ENCODE measurements around the gene RPTOR.

RPTOR gene

DNA sequence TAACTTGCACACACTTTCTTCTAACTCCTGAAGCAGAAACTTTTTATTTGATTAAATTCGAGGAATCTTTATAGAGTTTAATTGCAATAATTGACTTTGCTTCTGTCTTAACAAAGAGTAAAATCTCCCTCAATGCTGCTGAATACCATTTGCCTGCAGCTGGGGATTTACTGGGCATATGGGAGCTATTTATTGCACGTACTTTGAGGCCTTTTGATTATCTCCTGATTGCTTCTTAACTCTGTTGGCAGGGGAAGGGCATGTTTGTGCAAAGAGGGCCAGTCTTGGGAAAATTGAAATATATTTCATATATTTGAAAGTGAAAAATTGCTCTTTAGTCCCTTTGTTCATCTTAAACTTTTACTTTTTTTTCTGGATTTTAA is 290.2 kb downstream of the RPTOR start:
- no peaks in the 10 kb centered on the region for H3K27me3 ChIP-seq (replicated peaks; ENCODE audit: control insufficient read depth, insufficient read depth, low read length)
- DNase-seq (ENCODE audit: low read depth) = no peak
- H3K9ac ChIP-seq (ENCODE audit: low read length) = peak overlapping the region; percentile 86
- peaks cover 4% of the 10 kb centered on the region for H3K36me3 ChIP-seq (ENCODE audit: control insufficient read depth, insufficient read depth, low read length, severe bottlenecking)
- peak overlapping the region; percentile 82 for H3K4me3 ChIP-seq (ENCODE audit: low read length)
- peaks cover 25% of the 10 kb centered on the region for H3K4me1 ChIP-seq (ENCODE audit: control insufficient read depth, insufficient read depth, low read length)
- H3K9me3 ChIP-seq (ENCODE audit: control insufficient read depth, low read length) = no peaks in the 10 kb centered on the region

DNA sequence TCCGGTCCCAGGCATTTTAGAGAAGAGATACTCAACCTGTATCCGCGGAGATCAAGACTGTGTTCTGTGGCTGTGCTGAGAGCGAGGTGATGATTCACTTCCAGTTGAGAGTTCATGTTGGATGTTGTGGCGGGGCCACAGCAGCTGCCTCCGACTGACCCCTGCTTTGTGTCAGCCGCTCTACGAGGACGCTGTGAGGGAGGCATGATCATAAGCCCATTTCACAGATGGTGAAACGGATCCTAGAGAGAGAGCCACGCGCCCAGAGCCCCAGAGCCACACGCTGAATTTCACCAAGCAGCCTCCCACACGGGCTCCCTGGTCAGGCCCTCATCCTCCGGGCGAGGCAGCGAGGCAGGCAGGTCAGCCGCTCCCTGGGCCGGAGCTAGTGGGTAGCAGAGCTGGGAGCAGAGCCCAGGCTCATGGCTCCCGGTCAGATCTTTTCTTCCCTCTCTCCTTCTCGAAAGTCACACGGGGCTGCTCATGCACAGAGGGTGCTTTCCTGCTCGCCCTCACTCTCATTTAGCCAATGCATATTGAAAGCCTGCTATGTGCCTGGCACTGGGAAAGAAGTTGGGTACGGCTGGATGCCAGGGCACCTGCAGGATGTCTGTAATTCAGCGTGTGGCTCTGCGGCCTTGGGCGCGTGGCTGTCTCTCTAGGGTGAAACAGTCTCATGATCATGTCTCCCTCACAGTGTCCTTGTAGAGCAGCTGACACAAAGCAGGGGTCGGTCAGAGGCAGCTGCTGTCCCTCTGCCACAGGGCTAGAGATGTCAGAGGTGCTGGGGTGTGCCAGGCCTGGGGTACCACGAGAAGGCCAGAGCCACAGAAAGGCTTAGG is 291.4 kb downstream of the RPTOR start:
- Histone ChIP-seq H3K4me1 (ENCODE audit: control insufficient read depth, insufficient read depth, low read length) (peaks cover 25% of the 10 kb centered on the region), H3K4me3 (ENCODE audit: low read length) (no peak overlapping the region), H3K9ac (ENCODE audit: low read length) (no peak overlapping the region), H3K27me3 (replicated peaks; ENCODE audit: control insufficient read depth, insufficient read depth, low read length) (no peaks in the 10 kb centered on the region), H3K36me3 (ENCODE audit: control insufficient read depth, insufficient read depth, low read length, severe bottlenecking) (peaks cover 4% of the 10 kb centered on the region), H3K9me3 (ENCODE audit: control insufficient read depth, low read length) (no peaks in the 10 kb centered on the region)
- DNase-seq (ENCODE audit: low read depth) = no peak

DNA sequence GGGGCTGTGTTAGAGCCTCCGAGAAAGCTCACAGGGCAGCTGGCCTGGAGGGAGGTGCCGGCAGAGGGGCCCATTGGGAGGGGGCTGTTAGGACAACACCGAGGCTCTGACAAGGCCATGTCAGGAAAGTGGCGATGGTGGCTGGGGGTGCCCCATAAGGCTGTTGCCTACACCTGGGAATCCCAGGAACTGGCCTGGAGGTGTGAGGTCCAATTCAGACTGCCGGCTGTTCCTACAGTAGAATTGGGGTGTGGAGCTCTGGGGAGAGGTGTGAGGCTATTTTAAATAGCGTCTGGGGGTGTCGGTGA is 292.0 kb downstream of the RPTOR start:
- Histone ChIP-seq H3K4me1 (ENCODE audit: control insufficient read depth, insufficient read depth, low read length) (peaks cover 25% of the 10 kb centered on the region), H3K36me3 (ENCODE audit: control insufficient read depth, insufficient read depth, low read length, severe bottlenecking) (peaks cover 4% of the 10 kb centered on the region), H3K4me3 (ENCODE audit: low read length) (no peak overlapping the region), H3K9me3 (ENCODE audit: control insufficient read depth, low read length) (no peaks in the 10 kb centered on the region), H3K27me3 (replicated peaks; ENCODE audit: control insufficient read depth, insufficient read depth, low read length) (no peaks in the 10 kb centered on the region), H3K9ac (ENCODE audit: low read length) (no peak overlapping the region)
- DNase-seq (ENCODE audit: low read depth) = no peak

DNA sequence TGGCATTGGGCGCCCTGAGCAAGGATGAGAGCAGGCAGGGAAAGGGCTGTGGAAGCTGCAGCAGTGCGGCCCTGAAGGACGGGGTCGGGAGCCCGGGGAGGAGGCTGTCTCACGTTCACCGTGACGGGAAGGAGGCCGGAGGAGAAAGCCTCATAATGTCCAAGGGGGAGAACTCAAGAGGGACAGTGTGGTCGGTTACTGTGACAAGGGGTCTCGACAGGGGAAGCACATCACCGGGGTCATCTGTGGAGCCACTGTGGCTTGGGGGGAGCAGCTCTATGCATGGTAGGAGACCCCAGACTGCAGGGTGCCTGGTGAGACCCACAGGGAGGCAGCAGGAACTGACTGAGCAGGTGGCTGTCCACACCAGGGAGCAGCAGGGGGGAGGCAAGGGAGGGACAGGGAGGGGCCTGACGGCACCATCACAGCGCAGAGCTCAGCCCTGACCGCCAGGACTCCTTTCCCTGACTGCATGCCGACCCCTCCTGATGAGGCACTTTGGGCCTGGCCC is 292.4 kb downstream of the RPTOR start:
- no peaks in the 10 kb centered on the region for H3K27me3 ChIP-seq (replicated peaks; ENCODE audit: control insufficient read depth, insufficient read depth, low read length)
- no peak overlapping the region for H3K9ac ChIP-seq (ENCODE audit: low read length)
- no peak for DNase-seq (ENCODE audit: low read depth)
- peaks cover 25% of the 10 kb centered on the region for H3K4me1 ChIP-seq (ENCODE audit: control insufficient read depth, insufficient read depth, low read length)
- H3K4me3 ChIP-seq (ENCODE audit: low read length) = no peak overlapping the region
- H3K36me3 ChIP-seq (ENCODE audit: control insufficient read depth, insufficient read depth, low read length, severe bottlenecking) = peaks cover 4% of the 10 kb centered on the region
- H3K9me3 ChIP-seq (ENCODE audit: control insufficient read depth, low read length) = no peaks in the 10 kb centered on the region

DNA sequence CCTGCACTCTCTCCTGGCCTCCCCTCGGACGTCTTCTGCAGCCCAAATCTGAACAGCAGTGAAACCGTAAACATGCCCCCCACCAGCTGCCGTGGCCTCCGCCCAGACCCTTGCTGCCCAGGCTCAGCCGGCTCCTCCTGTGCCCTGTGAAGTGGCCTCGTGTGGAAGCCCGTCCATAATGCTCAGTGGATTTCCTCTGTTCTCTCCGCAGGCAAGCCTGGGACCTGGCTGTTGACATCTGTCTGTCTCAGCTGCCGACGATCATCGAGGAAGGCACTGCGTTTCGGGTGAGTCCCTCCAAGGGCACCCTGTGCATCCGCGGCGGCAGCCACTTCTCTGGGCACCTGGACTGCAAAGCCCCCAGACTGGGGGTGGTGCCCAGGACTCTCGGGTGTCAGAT is 293.1 kb downstream of the RPTOR start:
- Histone ChIP-seq H3K9me3 (ENCODE audit: control insufficient read depth, low read length) (no peaks in the 10 kb centered on the region), H3K9ac (ENCODE audit: low read length) (no peak overlapping the region), H3K4me1 (ENCODE audit: control insufficient read depth, insufficient read depth, low read length) (peaks cover 20% of the 10 kb centered on the region), H3K27me3 (replicated peaks; ENCODE audit: control insufficient read depth, insufficient read depth, low read length) (no peaks in the 10 kb centered on the region), H3K4me3 (ENCODE audit: low read length) (no peak overlapping the region), H3K36me3 (ENCODE audit: control insufficient read depth, insufficient read depth, low read length, severe bottlenecking) (peaks cover 7% of the 10 kb centered on the region)
- DNase-seq (ENCODE audit: low read depth) = no peak

DNA sequence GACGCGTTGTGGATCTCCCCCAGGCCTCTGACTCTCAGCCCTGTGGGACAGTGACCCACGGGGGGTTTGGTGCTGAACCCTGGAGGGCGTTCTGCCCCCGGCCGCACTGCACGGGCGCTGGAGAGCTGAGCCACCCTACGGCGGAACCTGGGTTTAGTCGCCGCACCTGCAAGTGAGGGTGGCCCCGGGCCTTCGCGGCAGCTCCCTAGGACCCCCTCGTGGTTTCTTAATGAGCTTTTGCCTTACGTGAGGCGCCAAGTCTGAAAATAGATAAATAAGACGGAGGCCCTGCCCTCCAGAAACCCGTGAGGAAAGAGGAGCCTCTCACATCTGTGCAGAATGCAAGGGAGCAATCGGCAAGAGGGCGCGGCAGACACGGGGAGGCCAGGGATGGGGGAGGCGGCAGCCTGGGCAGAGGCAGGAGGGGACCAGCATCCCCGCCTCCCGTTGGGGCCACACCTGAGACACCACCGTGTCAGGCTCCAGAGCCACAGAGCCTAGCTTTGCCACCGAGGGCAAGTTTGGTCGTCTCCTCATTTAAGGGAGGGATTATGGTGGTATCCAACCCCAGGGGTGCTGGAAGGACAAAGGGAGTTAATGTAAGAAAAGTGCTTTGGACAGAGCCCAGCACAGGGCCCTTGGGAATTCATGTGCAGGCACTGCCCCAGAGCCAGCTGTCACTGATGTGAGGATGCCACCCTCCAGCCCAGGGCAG is 293.8 kb downstream of the RPTOR start:
- no peaks in the 10 kb centered on the region for H3K9me3 ChIP-seq (ENCODE audit: control insufficient read depth, low read length)
- H3K27me3 ChIP-seq (replicated peaks; ENCODE audit: control insufficient read depth, insufficient read depth, low read length) = no peaks in the 10 kb centered on the region
- peaks cover 11% of the 10 kb centered on the region for H3K36me3 ChIP-seq (ENCODE audit: control insufficient read depth, insufficient read depth, low read length, severe bottlenecking)
- H3K9ac ChIP-seq (ENCODE audit: low read length) = no peak overlapping the region
- H3K4me3 ChIP-seq (ENCODE audit: low read length) = no peak overlapping the region
- H3K4me1 ChIP-seq (ENCODE audit: control insufficient read depth, insufficient read depth, low read length) = peaks cover 16% of the 10 kb centered on the region
- no peak for DNase-seq (ENCODE audit: low read depth)

DNA sequence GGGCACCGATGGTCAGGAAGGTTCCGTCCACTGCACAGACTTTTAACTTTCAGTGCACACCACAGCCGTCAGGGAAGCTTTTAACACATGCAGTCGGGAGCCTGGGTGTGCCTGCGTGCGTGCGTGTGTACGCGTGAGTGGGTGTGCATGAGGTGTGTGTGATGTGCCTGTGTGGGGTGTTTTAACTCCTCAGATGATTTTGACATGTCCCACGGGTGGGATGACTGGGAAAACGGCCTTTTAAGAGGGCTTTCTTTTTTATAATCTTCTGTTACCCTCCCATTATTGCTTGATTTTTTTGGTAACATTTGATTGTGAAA is 294.3 kb downstream of the RPTOR start:
- no peak overlapping the region for H3K4me3 ChIP-seq (ENCODE audit: low read length)
- no peaks in the 10 kb centered on the region for H3K27me3 ChIP-seq (replicated peaks; ENCODE audit: control insufficient read depth, insufficient read depth, low read length)
- H3K9ac ChIP-seq (ENCODE audit: low read length) = no peak overlapping the region
- peaks cover 11% of the 10 kb centered on the region for H3K4me1 ChIP-seq (ENCODE audit: control insufficient read depth, insufficient read depth, low read length)
- H3K9me3 ChIP-seq (ENCODE audit: control insufficient read depth, low read length) = no peaks in the 10 kb centered on the region
- DNase-seq (ENCODE audit: low read depth) = no peak
- peaks cover 11% of the 10 kb centered on the region for H3K36me3 ChIP-seq (ENCODE audit: control insufficient read depth, insufficient read depth, low read length, severe bottlenecking)

DNA sequence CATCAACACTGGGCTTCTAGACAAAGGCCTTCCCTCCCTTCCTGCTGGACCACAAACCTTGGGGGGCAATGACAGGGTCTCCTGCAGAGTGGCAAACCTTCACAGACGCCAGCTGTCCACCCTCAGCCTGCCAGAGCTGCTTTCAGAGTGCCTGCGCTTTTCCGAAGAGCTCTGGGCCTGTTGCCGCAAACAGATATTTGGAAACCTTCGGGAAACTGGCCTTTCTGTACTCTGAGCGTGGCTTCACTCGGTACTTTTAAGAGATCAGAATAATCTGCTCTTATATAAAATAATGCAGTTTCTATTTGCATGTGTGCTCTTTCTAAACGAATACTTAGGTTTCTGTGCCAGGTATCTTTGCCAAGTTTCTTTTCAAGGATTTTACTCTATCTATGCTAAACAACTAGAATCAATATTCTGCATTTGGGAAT is 294.9 kb downstream of the RPTOR start:
- Histone ChIP-seq H3K9ac (ENCODE audit: low read length) (no peak overlapping the region), H3K9me3 (ENCODE audit: control insufficient read depth, low read length) (no peaks in the 10 kb centered on the region), H3K4me1 (ENCODE audit: control insufficient read depth, insufficient read depth, low read length) (peaks cover 6% of the 10 kb centered on the region), H3K36me3 (ENCODE audit: control insufficient read depth, insufficient read depth, low read length, severe bottlenecking) (peaks cover 11% of the 10 kb centered on the region), H3K27me3 (replicated peaks; ENCODE audit: control insufficient read depth, insufficient read depth, low read length) (no peaks in the 10 kb centered on the region), H3K4me3 (ENCODE audit: low read length) (no peak overlapping the region)
- no peak for DNase-seq (ENCODE audit: low read depth)

DNA sequence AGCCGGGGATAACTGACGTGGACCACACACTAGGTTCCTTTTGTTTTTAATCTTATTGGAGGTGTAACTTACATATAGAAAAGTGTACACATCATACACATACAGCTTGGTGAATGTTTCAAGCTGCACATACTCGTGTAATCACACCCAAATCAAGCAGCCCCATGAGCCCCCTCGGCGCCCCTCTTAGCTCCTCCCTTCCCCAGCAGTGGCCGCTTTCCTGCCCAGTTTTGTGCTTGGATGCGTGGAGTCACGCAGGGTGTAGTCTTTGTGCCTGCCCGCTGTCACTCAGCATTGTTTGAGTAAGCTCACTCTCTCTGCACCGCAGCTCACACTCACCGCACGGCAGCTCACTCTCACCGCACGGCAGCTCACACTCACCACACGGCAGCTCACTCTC is 295.3 kb downstream of the RPTOR start:
- Histone ChIP-seq H3K4me1 (ENCODE audit: control insufficient read depth, insufficient read depth, low read length) (peaks cover 1% of the 10 kb centered on the region), H3K9me3 (ENCODE audit: control insufficient read depth, low read length) (no peaks in the 10 kb centered on the region), H3K27me3 (replicated peaks; ENCODE audit: control insufficient read depth, insufficient read depth, low read length) (no peaks in the 10 kb centered on the region), H3K4me3 (ENCODE audit: low read length) (no peak overlapping the region), H3K9ac (ENCODE audit: low read length) (no peak overlapping the region), H3K36me3 (ENCODE audit: control insufficient read depth, insufficient read depth, low read length, severe bottlenecking) (peaks cover 11% of the 10 kb centered on the region)
- no peak for DNase-seq (ENCODE audit: low read depth)

DNA sequence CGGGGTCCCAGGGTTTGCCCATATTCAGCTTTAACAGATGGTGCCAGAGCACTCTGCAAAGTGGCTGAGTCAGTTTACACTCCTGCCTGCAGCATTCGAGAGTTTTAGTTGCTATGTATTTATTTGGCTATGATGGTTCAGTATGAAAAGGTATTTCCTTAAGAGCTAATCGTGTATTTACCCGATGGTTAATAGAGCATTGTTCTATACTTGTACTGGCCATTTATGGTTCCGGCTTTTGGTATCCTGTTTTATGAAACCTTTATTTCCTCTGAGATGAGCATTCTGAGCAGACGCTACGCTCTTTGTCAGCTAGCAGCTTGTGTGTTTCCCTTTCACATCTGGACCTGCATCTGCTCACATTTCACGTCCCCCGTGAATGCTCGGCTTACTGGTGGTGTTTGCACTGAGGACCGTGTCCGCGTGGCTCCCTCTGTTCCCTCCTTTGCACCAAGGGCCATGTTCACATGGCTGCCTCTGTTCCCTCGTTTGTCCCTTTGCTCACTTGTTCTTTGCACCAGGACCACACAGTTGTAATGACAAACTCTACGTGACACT is 297.9 kb downstream of the RPTOR start:
- Histone ChIP-seq H3K4me3 (ENCODE audit: low read length) (no peak overlapping the region), H3K9ac (ENCODE audit: low read length) (no peak overlapping the region), H3K27me3 (replicated peaks; ENCODE audit: control insufficient read depth, insufficient read depth, low read length) (no peaks in the 10 kb centered on the region), H3K4me1 (ENCODE audit: control insufficient read depth, insufficient read depth, low read length) (no peaks in the 10 kb centered on the region), H3K9me3 (ENCODE audit: control insufficient read depth, low read length) (no peaks in the 10 kb centered on the region), H3K36me3 (ENCODE audit: control insufficient read depth, insufficient read depth, low read length, severe bottlenecking) (peaks cover 24% of the 10 kb centered on the region)
- DNase-seq (ENCODE audit: low read depth) = no peak

DNA sequence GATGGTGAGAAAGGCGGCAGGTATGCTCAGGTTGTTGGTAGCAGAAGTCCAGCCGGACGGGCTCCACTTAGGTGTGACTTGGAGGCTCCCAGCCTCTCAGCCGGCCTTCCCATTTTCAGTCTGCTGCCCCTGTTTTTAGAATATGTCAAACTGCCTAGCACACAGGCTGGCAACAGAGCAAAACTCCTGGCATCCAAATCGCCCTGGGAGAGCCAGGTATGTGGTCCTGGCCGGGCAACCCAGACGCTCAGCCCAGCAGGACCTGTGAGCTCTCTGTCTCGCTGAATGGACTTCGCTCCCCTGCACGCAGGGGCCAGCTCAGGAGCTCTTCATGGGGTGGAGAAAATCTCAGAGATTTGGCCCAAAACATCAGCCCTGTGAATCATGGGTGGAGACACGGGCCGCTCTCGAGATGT is 299.1 kb downstream of the RPTOR start:
- no peak for DNase-seq (ENCODE audit: low read depth)
- no peaks in the 10 kb centered on the region for H3K9me3 ChIP-seq (ENCODE audit: control insufficient read depth, low read length)
- H3K4me3 ChIP-seq (ENCODE audit: low read length) = no peak overlapping the region
- no peaks in the 10 kb centered on the region for H3K27me3 ChIP-seq (replicated peaks; ENCODE audit: control insufficient read depth, insufficient read depth, low read length)
- H3K9ac ChIP-seq (ENCODE audit: low read length) = no peak overlapping the region
- H3K36me3 ChIP-seq (ENCODE audit: control insufficient read depth, insufficient read depth, low read length, severe bottlenecking) = peaks cover 29% of the 10 kb centered on the region
- H3K4me1 ChIP-seq (ENCODE audit: control insufficient read depth, insufficient read depth, low read length) = no peaks in the 10 kb centered on the region

Measured in adipocyte (in vitro differentiated cells).